Measurements from ENCODE around the gene CHST2.
"Not testable (repeated sequence)": the region's sequence is repeated elsewhere in the genome, so short reads cannot be mapped to it uniquely, and the experiment has no call there.

Gene CHST2

DNA sequence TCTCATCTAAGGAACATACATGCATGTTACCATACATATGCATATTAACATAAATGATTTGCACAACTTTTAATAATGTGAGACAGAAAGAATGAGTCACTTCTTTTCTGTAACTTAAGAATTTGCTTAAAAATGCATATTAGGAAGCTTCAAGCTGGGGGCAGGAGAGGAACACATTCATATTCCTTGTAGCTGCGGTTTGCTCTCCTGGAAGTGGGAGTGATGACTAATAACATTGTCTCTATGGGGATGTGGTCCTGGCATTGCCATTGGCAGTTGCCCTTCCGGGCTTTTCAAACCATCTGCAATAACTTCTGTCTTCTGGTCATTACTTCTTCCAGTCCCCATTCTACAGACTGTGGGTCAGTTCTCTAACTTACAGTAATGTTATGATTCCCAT lies 15.6 kb downstream of the CHST2 start:
- DNase-seq, result no peak

DNA sequence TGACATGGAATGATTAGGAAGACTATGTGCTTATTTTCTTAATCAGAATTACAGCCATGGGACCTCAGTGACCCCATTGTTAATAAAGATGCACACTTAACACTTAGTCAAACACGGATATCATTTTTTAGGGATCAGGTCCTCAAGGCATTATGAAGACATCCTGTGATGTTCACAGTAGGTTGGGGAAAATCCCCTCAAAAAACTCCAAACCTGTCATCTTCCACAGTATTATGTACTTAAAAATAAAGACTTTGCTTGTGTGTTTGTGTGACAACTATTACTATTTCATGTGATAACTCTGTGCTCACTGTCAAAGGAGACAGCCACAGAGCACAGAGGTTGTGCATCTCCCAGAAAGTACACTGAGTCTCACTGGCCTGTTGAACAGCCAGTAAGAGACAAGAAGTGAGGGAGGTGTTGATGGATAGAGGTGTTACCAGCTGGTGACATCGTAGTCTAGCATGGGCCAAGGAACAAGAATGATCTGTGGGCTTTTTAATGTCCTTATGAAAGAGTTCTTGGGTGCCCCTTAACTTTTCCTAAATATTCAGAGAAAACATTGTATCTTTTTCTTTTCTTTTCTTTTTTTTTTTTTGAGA lies 18.0 kb downstream of the CHST2 start:
- no peak for DNase-seq

DNA sequence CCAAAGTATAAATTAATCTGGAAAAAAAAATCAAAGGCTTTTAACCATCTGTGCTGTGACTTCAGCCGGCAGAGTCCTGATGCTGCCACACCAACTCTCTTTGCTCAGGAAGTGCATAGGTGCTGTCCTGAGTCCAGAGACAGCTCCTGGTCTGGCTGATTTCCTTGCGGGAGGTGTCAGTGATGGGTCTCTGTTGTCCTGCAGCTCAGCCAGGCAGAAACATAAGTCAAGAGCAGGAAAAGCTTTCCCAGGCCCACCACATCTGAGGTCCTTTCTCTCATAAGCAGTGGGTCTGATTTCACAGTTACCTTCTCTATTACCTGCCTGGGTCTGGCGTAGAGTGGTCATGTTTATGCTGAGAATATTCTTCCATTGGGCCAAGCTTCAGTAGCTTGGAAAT lies 19.4 kb downstream of the CHST2 start:
- DNase-seq, result no peak

- no peak for DNase-seq
Observed at GRCh38 chr3:143139762-143140161, 20.2 kb downstream of the CHST2 start.

DNA sequence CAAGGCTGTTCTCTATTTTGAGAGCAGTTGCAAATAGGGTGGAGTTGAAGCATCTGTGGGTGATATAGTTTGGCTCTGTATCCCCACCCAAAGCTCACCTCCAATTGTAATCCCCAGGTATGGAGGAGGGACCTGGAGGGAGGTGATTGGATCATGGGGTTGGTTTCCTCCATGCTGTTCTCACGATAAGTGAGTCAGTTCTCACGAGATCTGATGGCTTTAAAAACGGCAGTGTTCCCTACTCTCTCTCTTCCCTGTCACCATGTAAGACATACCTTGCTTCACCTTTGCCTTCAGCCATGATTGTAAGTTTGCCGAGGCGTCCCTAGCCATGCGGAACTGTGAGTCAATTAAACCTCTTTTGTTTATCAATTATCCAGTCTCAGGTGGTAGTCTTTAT lies 21.0 kb downstream of the CHST2 start:
- DNase-seq, result no peak

GRCh38 chr3:143142354-143142753 lies 22.8 kb downstream of the CHST2 start:
- DNase-seq, result no peak

DNA sequence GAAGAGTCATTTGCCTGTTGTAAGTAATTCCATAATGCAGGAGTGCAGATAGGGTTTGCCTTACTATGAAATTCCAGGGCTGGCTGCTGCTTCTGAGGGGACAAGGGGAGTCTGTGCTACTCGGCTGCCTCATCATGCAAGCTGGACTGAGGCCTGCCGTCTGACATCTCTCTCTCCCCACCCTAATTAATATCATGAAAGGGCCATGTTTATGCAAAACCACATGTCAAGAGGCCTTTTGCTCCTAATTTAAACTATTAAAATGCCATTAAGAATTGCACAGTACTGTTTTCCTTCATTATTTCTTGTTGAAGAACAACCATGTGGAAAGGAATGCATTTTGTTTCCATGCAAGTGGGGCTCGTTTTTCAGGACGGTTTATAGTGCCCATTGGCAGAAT lies 26.3 kb downstream of the CHST2 start:
- DNase-seq, result no peak

DNA sequence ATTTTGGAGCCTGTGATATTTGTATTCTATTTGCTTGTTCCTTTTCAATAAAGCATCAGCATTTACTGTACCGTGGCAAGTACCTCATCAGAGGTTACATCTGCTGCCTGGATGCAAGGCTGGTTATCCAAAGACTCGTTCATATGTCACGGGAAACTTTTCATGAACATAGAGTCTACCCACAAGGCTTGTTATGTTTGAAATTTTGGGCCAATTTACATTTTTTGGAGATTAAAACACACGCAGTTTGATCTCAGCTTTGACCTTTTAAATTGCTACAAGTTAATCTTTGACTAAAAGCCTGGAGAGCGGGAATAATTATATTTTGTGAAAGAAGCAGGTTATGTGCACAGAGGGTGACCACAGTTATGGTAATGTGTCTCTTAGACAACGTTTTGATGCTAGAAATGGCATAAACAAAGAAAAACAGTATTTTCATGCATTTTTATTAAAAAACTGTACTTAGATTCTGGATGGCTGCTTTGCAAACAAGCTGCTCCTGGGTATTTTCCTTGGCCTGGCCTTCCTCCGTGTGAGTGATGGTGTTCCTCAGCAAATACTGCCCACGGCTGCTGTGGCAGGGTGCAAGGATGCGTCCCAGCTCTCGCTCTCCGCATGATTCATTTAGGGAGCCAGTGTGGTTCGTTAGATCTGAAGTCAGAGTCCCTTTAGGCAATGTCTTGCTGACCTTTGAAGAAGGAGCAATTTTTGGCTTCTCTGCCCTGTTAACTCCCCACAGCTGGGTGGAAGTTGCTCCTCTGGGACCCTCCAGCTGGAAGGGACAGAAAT lies 27.1 kb downstream of the CHST2 start:
- no peak for DNase-seq

DNA sequence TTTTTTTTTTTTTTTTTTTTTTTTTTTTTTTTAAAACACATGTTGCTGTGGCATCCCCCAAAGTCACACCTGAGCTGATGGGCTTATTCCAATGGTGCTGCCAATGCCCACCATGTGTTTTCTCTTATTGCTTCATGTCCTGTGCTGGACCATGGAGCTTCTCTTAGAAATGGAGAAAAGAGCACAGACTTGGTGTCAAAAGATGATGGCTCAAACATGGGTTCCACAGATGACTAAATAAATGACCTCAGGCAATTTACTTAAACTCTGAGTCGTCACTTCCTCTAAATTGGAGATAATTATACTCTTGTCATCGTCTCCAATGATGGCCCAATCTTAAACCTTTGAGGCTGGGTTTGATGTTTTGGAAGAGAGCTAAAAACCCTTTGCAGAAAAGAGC lies 28.1 kb downstream of the CHST2 start:
- DNase-seq, result no peak

DNA sequence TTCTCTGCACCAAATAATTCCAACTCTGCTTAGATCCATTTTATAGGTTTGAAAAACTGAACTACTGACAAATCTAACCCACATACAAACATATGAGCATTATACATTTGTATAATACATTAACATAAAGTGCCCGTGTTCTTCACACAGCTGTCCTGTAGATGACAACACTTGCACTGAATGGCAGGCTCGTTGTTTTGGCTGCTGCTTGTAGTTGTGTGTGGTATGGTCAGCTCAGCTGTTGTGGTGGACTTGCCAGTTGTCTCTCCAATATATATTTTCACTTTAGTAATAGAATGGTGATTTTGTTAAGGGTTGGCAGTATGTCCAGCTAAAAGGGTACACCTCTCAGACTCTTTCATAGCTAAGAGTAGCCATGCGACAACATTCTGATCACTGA lies 30.5 kb downstream of the CHST2 start:
- DNase-seq, result no peak

DNA sequence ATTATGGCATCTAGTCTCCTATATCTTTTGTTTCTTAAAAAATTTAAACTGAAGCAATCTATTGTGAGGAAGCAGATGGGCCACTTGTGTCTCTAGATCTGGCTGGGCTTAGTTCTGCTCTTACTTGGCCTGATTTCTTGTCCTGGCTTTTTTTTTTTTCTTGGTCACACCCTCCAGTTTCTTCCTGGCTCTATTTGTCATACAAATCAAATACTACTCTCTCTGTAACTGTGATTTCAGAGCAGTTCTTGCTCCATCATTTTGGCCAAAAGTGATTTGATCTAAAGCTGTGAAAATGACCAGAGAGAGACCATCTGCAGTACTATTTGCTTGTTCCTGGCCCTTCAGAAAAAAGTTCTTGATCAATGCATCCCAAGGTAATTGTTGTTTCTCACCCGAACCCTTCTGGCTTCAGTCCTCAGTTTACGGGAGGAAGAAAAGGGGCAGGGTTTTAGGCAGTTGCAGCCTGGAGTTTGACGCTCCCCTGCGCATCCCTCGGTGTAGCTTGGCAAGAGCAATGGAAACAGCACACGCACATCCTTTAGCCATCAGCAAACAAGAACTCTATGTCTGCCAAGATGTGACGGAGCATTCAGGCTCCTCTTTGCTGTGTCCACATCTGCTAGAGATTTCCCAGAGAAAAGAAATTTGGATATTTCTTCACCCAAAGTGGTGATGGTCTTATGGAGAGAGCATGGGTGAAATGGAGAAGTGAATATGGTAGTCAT lies 31.6 kb downstream of the CHST2 start:
- no peak for DNase-seq

DNA sequence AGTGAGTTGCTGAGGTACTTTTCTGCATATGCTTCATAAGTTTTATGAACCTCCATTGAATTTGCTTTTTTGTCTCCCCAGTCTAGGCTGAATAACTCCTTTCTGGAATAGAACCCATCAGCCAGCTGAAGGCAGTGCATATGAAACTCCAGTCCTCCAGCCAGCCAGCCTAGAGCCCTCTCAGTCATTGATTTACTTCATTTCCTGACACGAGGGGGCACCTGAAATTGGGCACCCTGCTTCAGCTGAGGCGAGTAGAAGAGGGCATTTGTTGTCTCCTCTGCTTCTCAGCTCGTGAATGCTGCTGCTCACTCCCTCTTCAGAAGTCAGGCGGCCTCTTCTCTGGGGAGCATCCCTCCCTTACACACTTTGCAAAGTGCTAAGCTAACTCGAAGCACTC lies 32.5 kb downstream of the CHST2 start:
- no peak for DNase-seq

GRCh38 chr3:143155756-143156155 lies 36.2 kb downstream of the CHST2 start:
- no peak for DNase-seq

- DNase-seq, result no peak
Observed at GRCh38 chr3:143158014-143158988, 38.7 kb downstream of the CHST2 start.

- DNase-seq, result no peak
Observed at GRCh38 chr3:143160437-143160836, 40.9 kb downstream of the CHST2 start.

DNA sequence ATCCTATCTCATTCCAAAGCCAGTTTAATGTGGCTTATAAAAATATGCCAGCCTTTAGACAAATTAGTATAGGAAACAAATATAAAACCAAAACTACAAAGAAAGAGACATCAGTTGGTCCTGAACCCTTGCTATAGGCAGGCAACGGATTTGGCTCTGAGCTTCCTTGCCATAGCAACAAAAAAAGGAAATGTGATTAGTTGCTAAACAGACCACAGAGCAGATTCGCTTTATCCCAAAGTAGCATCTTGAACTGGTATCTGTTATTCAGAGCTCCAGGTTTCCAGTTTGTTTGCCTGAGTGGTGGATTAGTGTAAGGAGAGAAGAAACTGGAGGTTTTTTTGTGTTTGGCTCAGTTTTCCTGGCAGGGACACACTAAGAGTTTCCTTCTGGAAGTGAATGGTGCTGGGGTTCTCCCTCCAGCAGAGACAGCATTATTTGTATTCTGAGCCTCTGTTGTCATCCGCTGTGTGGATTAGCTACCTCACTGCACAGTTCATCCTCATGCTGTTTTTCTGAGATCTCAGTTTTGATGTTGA lies 44.1 kb downstream of the CHST2 start:
- no peak for DNase-seq

DNA sequence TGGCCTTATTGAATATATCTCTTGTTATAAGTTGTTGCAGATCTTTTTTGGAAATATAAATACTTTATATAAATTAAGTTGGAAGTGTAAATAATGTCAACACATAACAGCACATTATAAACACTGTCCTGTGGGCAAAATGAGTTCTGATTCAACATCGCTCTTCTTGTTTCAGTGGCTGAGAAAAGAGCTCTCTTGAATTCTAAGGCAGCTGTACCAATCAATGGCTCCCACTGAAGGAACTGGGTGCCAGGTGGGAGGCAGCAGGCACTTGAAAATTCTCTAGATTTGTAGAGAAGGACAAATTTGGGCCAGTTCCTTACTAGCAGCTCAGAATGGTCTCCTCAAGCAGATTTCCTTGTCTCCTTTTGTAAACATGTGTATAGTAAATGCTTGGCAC lies 45.6 kb downstream of the CHST2 start:
- no peak for DNase-seq

DNA sequence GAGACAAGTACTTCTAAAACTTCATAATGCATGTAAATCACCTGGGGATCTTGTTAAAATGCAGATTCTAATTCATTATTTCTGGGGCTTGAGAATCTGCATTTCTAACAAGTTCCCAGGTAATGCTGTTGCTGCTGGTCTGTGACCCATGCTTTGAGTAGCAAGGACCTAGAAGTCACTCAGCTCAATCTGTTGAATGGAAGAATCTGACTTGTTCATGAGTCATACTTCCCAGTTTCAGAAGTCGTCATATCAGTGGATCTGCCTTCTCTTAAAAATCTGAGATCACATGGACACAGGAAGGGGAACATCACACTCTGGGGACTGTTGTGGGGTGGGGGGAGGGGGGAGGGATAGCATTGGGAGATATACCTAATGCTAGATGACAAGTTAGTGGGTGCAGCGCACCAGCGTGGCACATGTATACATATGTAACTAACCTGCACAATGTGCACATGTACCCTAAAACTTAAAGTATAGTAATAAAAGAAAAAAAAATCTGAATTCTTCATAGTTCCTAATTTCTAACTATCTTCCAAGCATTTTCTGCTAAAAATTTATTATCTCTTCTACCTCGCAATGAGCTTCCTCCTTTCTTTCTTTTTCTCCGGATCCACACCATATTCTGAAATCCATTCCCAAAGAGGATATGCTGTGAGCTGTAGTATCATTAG lies 46.2 kb downstream of the CHST2 start:
- DNase-seq, result not testable (repeated sequence)

GRCh38 chr3:143166376-143166775 lies 46.8 kb downstream of the CHST2 start:
- no peak for DNase-seq

DNA sequence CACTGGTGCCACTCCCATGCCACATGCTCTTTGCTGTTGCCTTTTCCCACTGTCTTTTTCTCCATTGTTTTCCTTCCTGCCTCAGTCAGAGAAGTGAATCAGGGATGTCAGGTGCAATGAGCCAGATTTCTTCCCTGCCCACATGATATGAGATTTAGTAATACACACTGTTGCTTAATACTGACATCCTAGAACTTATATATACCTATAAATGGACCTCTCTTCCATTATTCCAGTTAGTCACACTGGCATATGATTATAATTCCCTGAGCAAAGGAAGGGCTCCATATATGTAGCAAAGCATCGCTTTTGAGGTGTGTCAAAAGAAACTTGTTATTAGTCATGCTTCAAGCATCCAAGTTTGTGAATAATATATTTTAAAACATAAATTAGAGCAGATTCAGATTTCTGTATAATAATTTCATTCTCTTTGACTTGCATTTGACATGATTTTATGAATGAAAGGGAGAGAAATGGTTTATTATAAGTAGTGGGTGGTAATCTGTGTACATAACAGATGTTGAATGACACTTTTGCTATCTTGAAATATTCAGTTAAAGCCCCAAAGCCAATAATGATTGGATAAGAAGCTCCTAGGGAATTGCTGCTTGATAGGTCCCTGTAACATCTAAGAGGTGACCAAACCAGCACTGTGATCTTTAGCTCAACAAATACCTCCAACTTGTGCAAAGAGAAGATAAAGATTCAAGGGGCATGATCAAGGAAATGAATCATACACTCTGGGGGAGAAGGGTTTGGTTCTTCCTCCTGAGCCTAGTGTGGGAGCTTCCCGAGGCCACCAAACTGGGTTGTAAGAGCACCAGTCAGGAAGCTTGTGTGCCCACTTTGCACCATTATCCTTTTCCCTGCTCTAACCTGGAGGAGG lies 48.6 kb downstream of the CHST2 start:
- DNase-seq, result no peak

DNA sequence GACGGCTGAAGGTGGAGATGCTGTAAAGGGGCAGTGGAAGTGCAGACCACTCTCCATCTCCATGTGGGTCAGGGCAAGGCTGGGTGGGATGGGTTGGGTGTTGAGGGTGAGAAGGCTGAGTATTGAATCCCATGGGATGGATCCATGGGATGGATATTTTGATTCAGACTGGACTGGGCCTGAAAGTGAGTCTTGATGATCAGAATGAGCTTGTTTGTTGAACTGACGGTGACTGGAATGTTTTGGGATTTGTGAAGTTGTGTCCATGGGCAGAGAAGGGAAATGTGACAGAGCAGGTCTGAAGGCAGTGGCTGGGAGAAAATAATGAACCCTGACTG lies 49.3 kb downstream of the CHST2 start:
- no peak for DNase-seq
